SIG-M5 treated with dmso at 0.1 percent for 504 hours (cell line): ENCODE data around the gene SLC23A2.

Experiments used
- DNase-seq: peaks from one replicate; lab custom pipeline; 2025; ENCODE audit not compliant: unreplicated experiment; lab: John Stamatoyannopoulos, UW

The SLC23A2 gene

GRCh38 chr20:4820806-4821518 lies 180.3 kb downstream of the SLC23A2 start:
- no peak for DNase-seq

DNA sequence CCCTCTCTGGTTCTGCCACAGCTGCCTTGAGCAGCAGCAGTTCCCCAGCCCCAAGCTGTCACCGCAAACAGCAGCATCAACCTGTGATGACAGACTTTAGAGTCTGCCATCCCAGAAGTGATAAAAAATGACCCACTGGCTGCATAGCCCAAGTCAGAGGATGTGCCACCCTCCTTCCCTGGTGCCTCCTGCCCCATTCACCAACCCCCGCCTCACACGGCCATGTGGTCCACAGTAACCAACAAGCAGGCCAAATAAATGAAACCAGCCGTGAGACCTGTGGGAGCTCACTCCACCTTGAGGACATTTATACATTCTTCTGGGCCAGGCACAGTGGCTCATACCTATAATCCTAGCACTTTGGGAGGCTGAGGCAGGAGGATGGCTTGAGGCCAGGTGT lies 181.4 kb downstream of the SLC23A2 start:
- no peak for DNase-seq

GRCh38 chr20:4817230-4817671 lies 184.1 kb downstream of the SLC23A2 start:
- peak; percentile 14 for DNase-seq

- DNase-seq: no peak
These were observed 185.7 kb downstream of the SLC23A2 start for GRCh38 chr20:4815628-4816027.

DNA sequence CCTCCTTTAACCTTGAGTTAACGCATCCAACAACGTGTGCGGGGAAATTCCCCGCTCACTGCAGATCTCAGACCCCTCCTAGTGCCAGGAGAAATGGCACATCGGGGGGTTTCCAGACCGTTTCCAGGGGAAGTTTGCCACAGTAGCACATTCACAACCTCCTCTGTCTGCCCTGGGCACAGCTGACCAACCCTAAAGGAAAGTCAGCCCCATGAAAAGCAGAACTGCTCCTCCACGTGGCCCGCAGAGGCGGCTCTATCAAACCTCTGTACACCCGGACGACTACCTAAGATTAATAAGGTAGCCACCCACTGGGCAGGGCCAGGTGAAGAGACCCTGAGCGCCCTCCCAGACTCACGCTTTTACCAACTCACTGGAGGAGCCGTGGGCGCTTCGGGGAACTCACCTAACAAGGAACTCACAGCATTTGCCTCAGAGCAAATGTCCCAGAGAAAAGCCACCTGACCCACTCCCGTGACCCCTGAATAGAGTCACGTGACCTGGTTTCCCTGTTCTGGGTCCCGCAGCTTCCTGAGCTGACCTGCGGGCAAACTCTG lies 186.5 kb downstream of the SLC23A2 start:
- peak; percentile 80 for DNase-seq

- peak; percentile 96 for DNase-seq
These were observed 187.2 kb downstream of the SLC23A2 start for GRCh38 chr20:4813863-4814695.

GRCh38 chr20:4813076-4813862 lies 188.0 kb downstream of the SLC23A2 start:
- peak; percentile 83 for DNase-seq

GRCh38 chr20:4812641-4813075 lies 188.7 kb downstream of the SLC23A2 start:
- DNase-seq: peak; percentile 40

GRCh38 chr20:4812216-4812615 lies 189.1 kb downstream of the SLC23A2 start:
- no peak for DNase-seq

DNA sequence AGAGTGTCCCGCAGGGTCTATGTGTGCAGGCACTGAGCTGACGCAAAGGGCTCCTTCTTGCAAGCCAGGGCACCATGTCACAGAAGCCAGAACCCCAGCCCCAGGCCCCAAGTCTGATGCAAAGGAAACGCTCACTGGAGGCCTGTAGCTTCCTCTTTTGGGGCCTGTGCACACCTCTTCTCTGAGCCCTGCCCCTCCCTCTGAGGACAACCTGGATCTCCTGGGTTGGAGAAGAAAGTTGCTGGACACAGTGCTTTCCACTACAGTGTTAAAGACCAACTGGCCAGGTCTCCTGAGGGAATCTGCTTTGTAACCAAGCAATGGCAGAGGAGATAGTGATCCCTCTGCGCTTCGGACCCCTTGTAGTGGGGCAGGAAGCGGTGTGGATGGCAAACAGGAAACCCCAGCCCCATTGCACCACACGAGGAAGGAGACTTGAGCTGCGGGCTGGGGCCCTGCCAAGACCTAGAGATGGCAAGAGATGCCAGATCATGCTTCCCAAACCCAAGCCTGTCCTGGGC lies 189.6 kb downstream of the SLC23A2 start:
- peak; percentile 96 for DNase-seq

- DNase-seq: no peak
These were observed 190.1 kb downstream of the SLC23A2 start for GRCh38 chr20:4811257-4811656.

DNA sequence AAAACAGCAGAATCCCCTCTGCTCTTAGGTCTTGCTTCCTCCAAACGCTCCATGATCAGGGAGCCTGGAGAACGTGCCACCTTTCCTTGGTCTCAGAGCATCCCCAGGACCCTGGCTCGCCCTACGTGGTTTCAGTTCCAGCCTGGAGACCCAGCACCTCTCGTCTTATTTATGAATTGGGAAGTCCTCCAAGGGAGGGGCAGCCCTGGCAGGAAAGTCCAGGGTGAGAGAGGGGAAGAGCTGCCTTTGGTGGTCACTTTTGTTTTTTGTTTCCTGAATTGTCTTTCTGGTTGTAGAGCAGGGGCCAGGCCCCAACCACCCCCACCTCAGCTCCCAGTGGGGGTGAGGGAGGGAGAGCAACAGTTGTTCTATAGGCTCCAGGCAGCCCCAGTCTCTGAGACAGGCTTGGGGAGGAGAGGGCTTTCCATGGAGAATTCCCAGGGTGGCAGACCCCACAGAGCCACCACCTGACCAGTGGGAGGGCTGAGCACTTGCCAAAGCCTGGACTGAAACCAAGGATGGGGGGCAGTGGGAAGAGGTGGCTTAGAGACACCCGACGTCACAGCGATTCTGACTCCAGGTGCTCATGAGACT lies 190.8 kb downstream of the SLC23A2 start:
- DNase-seq: no peak

- no peak for DNase-seq
These were observed 191.6 kb downstream of the SLC23A2 start for GRCh38 chr20:4809707-4810106.

DNA sequence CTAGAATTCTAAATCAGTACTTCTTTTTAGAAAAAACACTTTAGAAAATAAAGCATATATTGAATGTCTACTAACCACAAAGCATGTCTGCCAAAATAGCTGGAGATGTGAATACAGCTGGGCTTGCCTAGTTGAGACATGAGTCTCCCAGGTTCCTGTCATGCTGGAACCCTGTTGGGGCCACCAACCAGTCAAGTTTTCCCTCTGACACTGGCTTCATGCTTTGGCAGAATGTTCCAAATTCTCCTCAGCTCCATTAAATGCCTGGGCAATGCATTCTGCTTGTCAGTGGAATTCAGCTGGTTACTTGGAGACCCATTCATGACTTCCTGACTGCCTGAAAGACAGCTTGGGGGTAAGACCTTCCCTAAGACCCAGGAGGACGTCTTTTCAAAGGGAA lies 192.4 kb downstream of the SLC23A2 start:
- no peak for DNase-seq

DNA sequence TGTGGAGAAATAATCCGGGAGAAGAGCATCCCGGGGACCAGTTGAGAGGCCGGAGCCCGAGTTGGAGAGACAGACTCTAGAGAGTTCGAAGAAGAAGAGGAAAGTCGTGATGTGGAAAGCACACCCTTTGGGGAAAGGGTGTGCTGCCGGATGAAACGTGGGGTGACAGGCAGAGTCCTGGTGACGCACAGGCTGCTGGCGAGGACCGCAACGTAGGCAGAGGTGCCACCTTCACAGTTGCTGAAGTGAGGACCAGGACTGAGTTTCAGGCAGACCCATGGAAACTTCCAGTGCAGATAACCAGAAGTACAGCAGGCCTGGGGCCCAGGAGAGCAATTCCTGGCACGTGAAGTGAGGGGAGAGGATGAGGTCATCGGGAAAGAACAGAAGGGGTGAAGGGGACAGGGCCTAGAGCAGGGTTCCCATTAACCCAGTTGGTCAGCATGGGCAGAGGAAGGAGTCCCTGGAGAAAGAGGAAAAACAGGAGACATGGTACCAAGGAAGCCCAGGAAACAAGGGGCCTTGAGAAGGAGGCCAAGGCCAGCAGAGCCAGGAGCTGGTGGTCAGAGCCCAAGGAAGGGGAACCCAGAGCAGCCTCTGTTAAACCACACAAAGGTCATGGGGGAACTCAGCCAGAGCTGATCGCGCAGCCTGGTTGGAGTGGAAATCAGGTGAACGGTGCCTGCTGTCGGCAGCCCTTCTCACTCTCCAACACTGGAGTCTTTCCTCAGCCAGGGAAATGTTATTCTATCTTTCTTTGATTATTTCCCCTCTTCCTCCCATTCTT lies 195.5 kb downstream of the SLC23A2 start:
- DNase-seq: no peak

DNA sequence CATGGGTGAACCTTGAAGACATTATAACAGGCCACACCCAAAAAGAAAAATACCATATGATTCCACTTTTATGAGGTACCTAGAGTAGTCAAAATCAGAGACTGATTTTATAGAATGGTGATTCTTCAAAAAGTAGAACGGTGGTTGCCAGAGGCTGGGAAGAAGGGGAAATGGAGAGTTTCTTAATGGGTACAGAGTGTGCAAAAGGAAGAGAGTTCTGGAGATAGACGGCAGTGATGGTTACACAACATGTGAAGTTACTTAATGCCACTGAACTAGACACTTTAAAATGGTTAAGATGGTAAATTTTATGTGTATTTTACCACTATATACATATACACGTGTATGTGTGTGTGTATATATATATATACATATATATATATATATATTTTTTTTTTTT lies 198.8 kb downstream of the SLC23A2 start:
- DNase-seq: peak; percentile 86
